Astrocyte (in vitro differentiated cells and primary cell): Measurements from ENCODE around the gene PRKCE.

Experiments used
- EZH2 ChIP-seq: IDR thresholded peaks from 2 replicates; pipeline ENCODE4 v1.6.1; 2012; ENCODE audit warnings: mild to moderate bottlenecking, low read length, inconsistent platforms; ENCODE audit not compliant: insufficient read depth
- TF ChIP-seq, protein P1 (sequence below): IDR thresholded peaks from 2 replicates; pipeline ENCODE4 v1.5.1; 2011; ENCODE audit warnings: low read depth, mild to moderate bottlenecking, inconsistent platforms, low read length, moderate library complexity; ENCODE audit not compliant: insufficient read depth

- no peak for TF ChIP-seq EZH2
- TF ChIP-seq, protein P1, sequence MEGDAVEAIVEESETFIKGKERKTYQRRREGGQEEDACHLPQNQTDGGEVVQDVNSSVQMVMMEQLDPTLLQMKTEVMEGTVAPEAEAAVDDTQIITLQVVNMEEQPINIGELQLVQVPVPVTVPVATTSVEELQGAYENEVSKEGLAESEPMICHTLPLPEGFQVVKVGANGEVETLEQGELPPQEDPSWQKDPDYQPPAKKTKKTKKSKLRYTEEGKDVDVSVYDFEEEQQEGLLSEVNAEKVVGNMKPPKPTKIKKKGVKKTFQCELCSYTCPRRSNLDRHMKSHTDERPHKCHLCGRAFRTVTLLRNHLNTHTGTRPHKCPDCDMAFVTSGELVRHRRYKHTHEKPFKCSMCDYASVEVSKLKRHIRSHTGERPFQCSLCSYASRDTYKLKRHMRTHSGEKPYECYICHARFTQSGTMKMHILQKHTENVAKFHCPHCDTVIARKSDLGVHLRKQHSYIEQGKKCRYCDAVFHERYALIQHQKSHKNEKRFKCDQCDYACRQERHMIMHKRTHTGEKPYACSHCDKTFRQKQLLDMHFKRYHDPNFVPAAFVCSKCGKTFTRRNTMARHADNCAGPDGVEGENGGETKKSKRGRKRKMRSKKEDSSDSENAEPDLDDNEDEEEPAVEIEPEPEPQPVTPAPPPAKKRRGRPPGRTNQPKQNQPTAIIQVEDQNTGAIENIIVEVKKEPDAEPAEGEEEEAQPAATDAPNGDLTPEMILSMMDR, result no peak
Observed at GRCh38 chr2:46171411-46171953, 520.0 kb downstream of the PRKCE start.
